Neural cell (in vitro differentiated cells): ENCODE measurements around the gene SLC16A10. TPM values are rescaled to one million over a fixed set of nuclear protein-coding genes. Genes with fewer than 3 reads are reported as not detected.
"Not testable (repeated sequence)": the region's sequence is repeated elsewhere in the genome, so short reads cannot be mapped to it uniquely, and the experiment has no call there.

Source experiments
- H2AFZ ChIP-seq: fragments of 200-600, 300-800 bp; sonication (generic), shearing (Covaris generic); 2 replicates; pipeline ENCODE4 v1.6.0; 2014; ENCODE audit warnings: low read depth, mild to moderate bottlenecking, antibody characterized with exemption, low read length, moderate library complexity
- H3F3A ChIP-seq: fragments of 200-600 bp; shearing (Covaris generic); 2 replicates; pipeline ENCODE4 v1.6.1; 2016; ENCODE audit warnings: mild to moderate bottlenecking, moderate library complexity, mixed read lengths, antibody characterized with exemption, low read length; ENCODE audit not compliant: insufficient read depth, poor library complexity, severe bottlenecking
- H3K27ac ChIP-seq: fragments of 200-600, 300-800 bp; sonication (generic), shearing (Covaris generic); 2 replicates; pipeline ENCODE4 v1.5.1; 2014; ENCODE audit warnings: mild to moderate bottlenecking, low read length, moderate library complexity
- H3K27me3 ChIP-seq: fragments of 300-800, 200-600 bp; sonication (generic), shearing (Covaris generic); 2 replicates; pipeline ENCODE4 v1.6.0; 2014; ENCODE audit warnings: mild to moderate bottlenecking, low read depth, low read length, moderate library complexity; ENCODE audit not compliant: insufficient read depth
- H3K36me3 ChIP-seq: fragments of 300-800, 200-600 bp; sonication (generic), shearing (Covaris generic); 2 replicates; pipeline ENCODE4 v1.5.1; 2014; ENCODE audit warnings: mild to moderate bottlenecking, antibody characterized with exemption, low read length, moderate library complexity; ENCODE audit not compliant: insufficient read depth
- H3K4me2 ChIP-seq: fragments of 300-800, 200-600 bp; sonication (generic), shearing (Covaris generic); 2 replicates; pipeline ENCODE4 v1.6.0; 2014; ENCODE audit warnings: mild to moderate bottlenecking, low read length
- H3K4me3 ChIP-seq: fragments of 300-800, 200-600 bp; sonication (generic), shearing (Covaris generic); 2 replicates; pipeline ENCODE4 v1.5.1; 2014; ENCODE audit warnings: mild to moderate bottlenecking, low read length, moderate library complexity
- H3K79me2 ChIP-seq: fragments of 200-600 bp; shearing (Covaris generic); replicated peaks from 2 replicates; pipeline ENCODE4 v1.6.0; 2014; ENCODE audit warnings: mild to moderate bottlenecking, low read length, moderate library complexity; ENCODE audit not compliant: insufficient read depth
- H3K9ac ChIP-seq: fragments of 300-800, 200-600 bp; sonication (generic), shearing (Covaris generic); 2 replicates; pipeline ENCODE4 v1.6.1; 2016; ENCODE audit warnings: mild to moderate bottlenecking, low read length, mixed read lengths
- H3K9me2 ChIP-seq: fragments of 200-600 bp; shearing (Covaris generic); 2 replicates; pipeline ENCODE4 v1.6.1; 2016; ENCODE audit warnings: mild to moderate bottlenecking, low read length, mixed read lengths; ENCODE audit not compliant: insufficient read depth
- H3K9me3 ChIP-seq: fragments of 200-600, 300-800 bp; sonication (generic), shearing (Covaris generic); 2 replicates; pipeline ENCODE4 v1.6.1; 2016; ENCODE audit warnings: mild to moderate bottlenecking, mixed run types, low read length, moderate library complexity, mixed read lengths
- H4K20me1 ChIP-seq: fragments of 200-600 bp; shearing (Covaris generic); 2 replicates; pipeline ENCODE4 v1.6.1; 2016; ENCODE audit warnings: mild to moderate bottlenecking, mixed run types; ENCODE audit not compliant: insufficient read depth
- CTCF ChIP-seq: fragments of 450-650 bp; IDR thresholded peaks from 2 replicates; pipeline ENCODE4 v1.5.1; 2014; ENCODE audit warnings: antibody characterized with exemption, mild to moderate bottlenecking, moderate library complexity; ENCODE audit not compliant: poor library complexity, severe bottlenecking
- EP300 ChIP-seq: fragments of 450-650 bp; conservative IDR thresholded peaks from 2 replicates; pipeline ENCODE4 v1.6.1; 2014; ENCODE audit warnings: antibody characterized with exemption, mild to moderate bottlenecking, moderate library complexity; ENCODE audit not compliant: poor library complexity, severe bottlenecking
- EZH2 ChIP-seq: fragments of 200-600, 300-800 bp; shearing (Covaris generic), sonication (generic); IDR thresholded peaks from 2 replicates; pipeline ENCODE4 v1.6.1; 2014; ENCODE audit warnings: antibody characterized with exemption, low read length, borderline replicate concordance, mild to moderate bottlenecking; ENCODE audit not compliant: insufficient read depth, poor library complexity, severe bottlenecking
- MXI1 ChIP-seq: fragments of 450-650 bp; conservative IDR thresholded peaks from 2 replicates; pipeline ENCODE4 v1.6.1; 2014; ENCODE audit warnings: antibody characterized with exemption, mild to moderate bottlenecking; ENCODE audit not compliant: poor library complexity, severe bottlenecking
- POLR2AphosphoS5 ChIP-seq: IDR thresholded peaks from 2 replicates; pipeline ENCODE4 v1.6.1; 2012
- RAD21 ChIP-seq: fragments of 450-650 bp; conservative IDR thresholded peaks from 2 replicates; pipeline ENCODE4 v1.6.1; 2014; ENCODE audit warnings: antibody characterized with exemption, mild to moderate bottlenecking, moderate library complexity
- REST ChIP-seq: IDR thresholded peaks from 2 replicates; pipeline ENCODE4 v1.6.1; 2012; ENCODE audit warnings: borderline replicate concordance
- SMC3 ChIP-seq: fragments of 450-650 bp; conservative IDR thresholded peaks from 2 replicates; pipeline ENCODE4 v1.6.1; 2014; ENCODE audit warnings: antibody characterized with exemption, mild to moderate bottlenecking, moderate library complexity; ENCODE audit not compliant: poor library complexity
- TAF1 ChIP-seq: IDR thresholded peaks from 2 replicates; pipeline ENCODE4 v1.6.1; 2012; ENCODE audit warnings: low read depth
- polyA plus RNA-seq: library from polyadenylated mRNA; depleted of rRNA; stranded (reverse); fragments of >200 nt; gene quantifications from 2 replicates; pipeline ENCODE4 v1.2.3, GENCODE V29; 2014

Gene SLC16A10
- polyA plus RNA-seq, 1 donor from 2014 or later: 1.5 TPM

GRCh38 chr6:111201764-111202163, 114.5 kb downstream of the SLC16A10 start:
- Histone ChIP-seq H3K36me3 (no peaks in the 10 kb centered on the region), H3K4me3 (no peak overlapping the region), H3K27ac (no peak overlapping the region), H3K9me2 (no peaks in the 10 kb centered on the region), H3F3A (no peaks in the 10 kb centered on the region), H3K27me3 (no peaks in the 10 kb centered on the region), H4K20me1 (no peaks in the 10 kb centered on the region), H3K9me3 (no peaks in the 10 kb centered on the region), H3K9ac (no peak overlapping the region), H2AFZ (no peak overlapping the region), H3K79me2 (no peaks in the 10 kb centered on the region), H3K4me2 (no peak overlapping the region)
- TF ChIP-seq CTCF (no peak), MXI1 (no peak), SMC3 (no peak), POLR2AphosphoS5 (no peak), TAF1 (no peak), RAD21 (no peak), EP300 (no peak), REST (no peak), EZH2 (no peak)

- not testable (repeated sequence) for H3K27me3 ChIP-seq, H4K20me1 ChIP-seq, H3K4me3 ChIP-seq, H3K9me2 ChIP-seq, H2AFZ ChIP-seq, H3K4me2 ChIP-seq, H3K79me2 ChIP-seq, H3F3A ChIP-seq, H3K36me3 ChIP-seq, H3K9ac ChIP-seq, H3K27ac ChIP-seq, H3K9me3 ChIP-seq
Measured at GRCh38 chr6:111203539-111203938, 116.2 kb downstream of the SLC16A10 start.

GRCh38 chr6:111204305-111204704, 117.0 kb downstream of the SLC16A10 start:
- Histone ChIP-seq H3K27me3 (no peaks in the 10 kb centered on the region), H3K36me3 (no peaks in the 10 kb centered on the region), H3K9me2 (no peaks in the 10 kb centered on the region), H3K9ac (no peak overlapping the region), H3F3A (no peaks in the 10 kb centered on the region), H3K9me3 (no peaks in the 10 kb centered on the region), H3K4me3 (no peak overlapping the region), H2AFZ (no peak overlapping the region), H4K20me1 (no peaks in the 10 kb centered on the region), H3K79me2 (no peaks in the 10 kb centered on the region), H3K4me2 (no peak overlapping the region), H3K27ac (no peak overlapping the region)
- TF ChIP-seq EP300 (no peak), REST (no peak), MXI1 (no peak), POLR2AphosphoS5 (no peak), SMC3 (no peak), CTCF (no peak), EZH2 (no peak), TAF1 (no peak), RAD21 (no peak)
